Stimulated activated CD4-positive, alpha-beta T cell treated with anti-CD3 and anti-CD28 coated beads, Interleukin-15, amount 100 ng/mL, for 1 hour (primary cell): Measurements from ENCODE around the gene WLS.

ENCODE experiments used
- DNase-seq, 2 donors: peaks; one replicate each; pipeline ENCODE4 v3.0.0-alpha.2; 2020; ENCODE audit warnings: low read depth in 1 of 2, low spot score in 1 of 2

The WLS gene

DNA sequence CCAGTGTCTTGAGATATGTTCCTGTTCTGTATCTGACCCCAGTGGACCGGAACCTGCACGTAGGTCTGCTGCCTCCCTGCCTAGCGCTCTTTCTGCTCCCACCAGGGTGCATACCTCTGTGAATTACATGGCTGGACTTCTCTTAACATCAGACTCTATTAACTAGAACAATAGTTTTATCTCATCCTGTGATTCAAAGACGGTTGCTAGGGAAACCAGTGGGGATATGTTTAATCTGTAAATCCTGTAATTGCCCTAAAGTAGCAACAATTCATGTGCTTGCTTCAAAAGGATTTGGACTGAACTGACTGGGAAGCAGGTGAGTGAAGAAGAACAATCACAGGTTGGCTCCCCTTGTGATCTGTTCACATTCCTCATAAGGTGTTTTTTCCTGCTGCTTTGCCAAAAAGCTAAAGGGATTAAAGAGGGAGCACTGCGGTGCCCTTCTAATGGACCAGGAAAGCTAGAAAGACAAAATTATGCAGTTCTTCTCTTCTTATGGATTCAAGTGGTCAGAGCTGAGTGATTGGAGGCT is 129.2 kb downstream of the WLS start:
- DNase-seq, result no peak

DNA sequence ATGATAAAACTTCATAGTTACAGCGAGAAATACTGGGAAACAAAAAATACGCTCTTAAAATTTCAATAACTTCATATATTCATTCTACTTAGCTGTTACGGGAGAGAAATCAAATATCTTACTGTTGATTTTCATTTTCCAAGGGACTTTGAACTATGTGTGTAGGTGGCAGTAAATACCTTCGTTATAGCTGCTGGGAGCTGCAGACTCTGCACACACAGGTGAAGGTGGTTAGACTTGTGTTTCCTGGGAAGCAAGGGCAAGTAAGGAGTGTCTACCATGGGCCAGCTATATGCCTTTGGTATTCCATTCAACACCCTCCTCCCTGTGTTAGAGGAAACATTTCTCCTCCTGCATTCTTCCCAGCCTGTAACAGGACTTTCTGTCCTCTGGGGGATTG is 130.5 kb downstream of the WLS start:
- no peak for DNase-seq

DNA sequence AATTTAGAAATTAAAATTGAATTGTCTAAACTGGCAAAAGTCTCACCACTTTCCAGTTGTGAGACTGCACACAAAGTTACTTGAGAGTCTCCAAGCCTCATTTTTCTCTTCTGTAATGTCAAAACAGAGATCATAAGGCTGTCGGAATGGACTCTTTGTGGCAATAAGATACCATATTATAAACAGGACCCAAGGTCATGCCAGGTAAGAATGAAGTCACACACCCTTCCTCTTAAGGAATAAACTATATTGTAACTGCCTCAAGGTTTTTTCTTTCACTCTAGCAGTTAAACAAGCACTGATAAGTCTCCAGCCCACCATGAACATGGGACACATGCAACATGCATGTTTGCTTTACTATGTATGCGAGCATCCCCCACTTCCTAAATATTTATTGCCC is 131.8 kb downstream of the WLS start:
- no peak for DNase-seq

DNA sequence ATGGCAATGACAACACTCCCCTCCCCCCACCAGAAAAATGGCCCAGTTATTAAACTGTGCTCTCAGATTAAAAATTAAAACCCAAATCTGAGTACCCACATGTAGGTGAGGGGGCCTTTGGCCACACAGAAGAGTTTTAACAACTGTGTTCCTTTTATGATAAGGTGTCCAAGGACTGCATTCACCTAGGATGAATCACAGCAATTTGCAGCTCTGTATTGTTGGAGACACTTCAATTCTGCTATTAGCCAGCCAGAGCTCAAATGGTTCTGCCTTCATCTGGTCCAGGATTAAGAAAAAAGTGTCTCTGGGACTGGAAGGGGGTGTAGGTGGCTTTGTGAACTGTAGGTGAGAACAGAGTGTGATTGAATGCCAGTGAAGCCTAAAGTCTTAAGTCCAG is 138.6 kb downstream of the WLS start:
- no peak for DNase-seq

DNA sequence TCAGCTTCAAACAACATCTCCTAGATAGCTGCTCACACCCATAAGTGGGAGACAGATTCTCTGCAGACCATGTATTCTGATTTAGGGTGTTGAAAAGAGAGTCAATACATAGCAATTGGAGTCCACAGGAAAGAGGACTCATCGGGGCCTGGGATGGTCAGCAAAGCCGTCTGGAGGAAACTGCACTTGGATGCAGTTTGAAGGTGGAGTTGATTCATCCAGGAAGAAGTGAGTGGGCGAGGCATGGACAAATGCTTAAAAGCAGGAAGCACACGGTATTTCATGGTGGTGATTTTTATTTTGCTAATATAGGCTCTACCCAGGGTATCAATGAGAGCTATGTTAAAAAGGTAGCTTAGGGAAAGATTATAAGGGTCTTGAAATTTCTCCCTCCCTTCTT is 145.1 kb downstream of the WLS start:
- no peak for DNase-seq

DNA sequence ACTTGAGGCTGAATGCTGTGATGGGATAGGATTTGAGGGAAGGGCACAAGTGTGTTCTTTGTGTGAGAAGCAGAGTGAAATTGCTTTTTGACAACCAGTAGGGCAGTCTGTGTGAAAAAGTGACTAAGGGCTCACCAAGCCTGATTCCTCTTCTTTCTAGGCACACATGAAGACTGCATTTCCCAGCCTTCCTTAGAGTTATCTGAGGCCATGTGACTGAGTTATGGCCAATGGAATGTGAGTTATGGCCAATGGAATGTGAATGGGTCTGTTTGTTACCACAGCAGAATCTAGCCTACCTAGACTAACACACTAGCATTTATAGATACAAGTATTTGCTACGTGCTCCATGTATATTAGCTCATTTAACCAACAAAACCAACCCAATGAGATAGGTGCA is 146.6 kb downstream of the WLS start:
- no peak for DNase-seq

DNA sequence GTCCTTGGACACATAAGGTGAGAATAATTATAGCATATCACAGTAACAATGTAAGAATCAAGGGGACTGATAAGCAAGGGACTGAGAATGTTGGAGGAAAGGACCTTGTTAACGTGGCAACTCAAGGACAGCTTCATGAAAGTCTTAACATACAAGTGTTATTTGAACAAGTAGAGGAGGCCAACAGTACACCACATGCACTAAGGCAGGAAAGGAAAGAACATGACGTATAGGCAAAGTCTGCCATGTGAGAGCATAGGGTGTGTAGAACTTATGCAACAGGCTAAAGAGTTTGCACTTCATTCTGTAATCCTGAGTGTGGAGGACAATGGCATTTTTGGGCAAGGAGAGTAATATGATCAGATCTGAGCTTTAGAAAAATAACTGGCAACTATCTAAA is 148.6 kb downstream of the WLS start:
- no peak for DNase-seq

DNA sequence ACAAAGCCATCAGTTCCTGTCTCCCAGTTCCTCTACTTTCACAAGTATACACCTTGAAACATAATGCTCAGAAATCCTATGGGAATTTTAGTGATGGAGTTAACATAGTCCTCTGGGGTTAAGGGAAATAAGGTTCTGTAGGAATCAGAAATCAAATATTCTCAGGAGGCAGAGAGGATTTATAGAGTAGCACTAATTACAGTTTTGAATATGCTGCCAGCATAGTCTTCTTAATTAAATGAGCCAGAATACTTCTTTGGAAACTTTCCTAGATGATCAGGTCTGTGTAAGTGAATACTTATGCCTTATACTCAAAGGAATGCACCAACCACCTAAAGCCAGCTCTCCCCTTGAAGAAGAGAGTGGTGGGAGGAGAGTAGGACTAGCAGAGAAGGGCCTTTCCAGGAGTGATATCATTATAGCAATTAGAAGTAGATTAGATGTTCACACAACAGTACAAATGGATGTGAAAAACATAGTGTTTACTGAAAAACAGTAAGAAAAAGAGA is 150.5 kb downstream of the WLS start:
- no peak for DNase-seq

DNA sequence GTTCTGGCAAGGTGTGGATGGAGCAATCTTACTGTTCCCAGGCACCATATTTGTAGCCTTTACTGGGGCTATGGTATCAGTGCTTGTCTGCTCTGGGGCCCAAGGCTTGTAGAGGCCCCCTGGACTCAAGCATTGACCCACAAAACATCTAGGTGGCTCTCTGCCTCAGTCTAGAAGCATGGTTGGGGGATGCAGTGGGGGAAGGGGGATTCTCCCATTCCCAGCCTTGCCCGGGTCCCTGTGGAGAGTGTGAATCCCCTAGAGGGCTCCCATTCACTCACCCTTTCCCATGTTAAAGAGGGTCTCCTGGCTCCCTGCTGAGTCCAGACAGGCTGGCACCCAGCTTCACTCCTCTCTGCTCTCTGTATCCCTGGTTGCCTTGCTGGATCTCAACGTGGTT is 153.7 kb downstream of the WLS start:
- no peak for DNase-seq
